Measurements from ENCODE around the gene CHMP6.
"Not testable (repeated sequence)": the region's sequence is repeated elsewhere in the genome, so short reads cannot be mapped to it uniquely, and the experiment has no call there.

The CHMP6 gene

DNA sequence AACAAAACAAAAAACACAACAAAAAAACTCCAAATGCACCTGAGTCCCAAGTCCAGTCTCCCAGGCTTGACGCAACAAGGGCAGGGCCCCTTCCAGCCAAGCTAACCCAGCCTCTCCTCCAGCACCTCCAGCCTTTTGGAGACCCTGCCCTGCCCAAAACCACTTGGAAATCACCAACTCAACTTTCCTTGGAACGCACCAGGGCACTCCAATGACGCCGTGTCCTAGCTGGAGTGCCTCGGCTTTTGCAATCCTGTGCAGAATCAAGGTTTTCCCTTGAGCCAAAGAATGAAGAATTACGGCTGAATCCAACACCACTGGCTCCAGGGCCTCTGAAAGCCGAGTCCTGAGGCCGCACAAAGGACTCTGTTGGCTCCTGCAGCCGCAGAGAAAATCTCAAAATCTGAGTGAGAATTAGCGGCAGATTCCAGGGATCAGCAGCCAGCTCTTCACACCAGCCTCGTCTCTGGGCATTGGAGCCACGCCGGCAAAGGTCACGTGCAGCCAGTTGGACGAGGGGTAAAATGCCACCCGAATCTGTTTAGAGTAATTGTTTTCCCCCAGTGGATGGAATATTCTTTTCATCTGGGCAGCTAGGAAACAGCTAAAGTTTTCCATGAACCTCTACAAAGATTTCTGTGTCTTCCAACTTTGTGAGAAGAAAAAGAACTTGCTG, 33.6 kb downstream of the CHMP6 start:
- H3K9me3 ChIP-seq (ENCODE audit: control insufficient read depth, low read depth, low read length) = no peaks in the 10 kb centered on the region
- no peak overlapping the region for H3K27ac ChIP-seq (ENCODE audit: low read length)
- H3K9ac ChIP-seq (ENCODE audit: low read length) = no peak overlapping the region
- no peaks in the 10 kb centered on the region for H3K36me3 ChIP-seq (ENCODE audit: control insufficient read depth, low read depth, low read length)
- peaks cover 5% of the 10 kb centered on the region for H3K27me3 ChIP-seq (ENCODE audit: control insufficient read depth, insufficient read depth, low read length)
- no peaks in the 10 kb centered on the region for H3K4me1 ChIP-seq (ENCODE audit: control insufficient read depth, low read depth, low read length)
- no peak overlapping the region for H3K4me3 ChIP-seq (ENCODE audit: low read length)

GRCh38 chr17:81025741-81026129, 34.1 kb downstream of the CHMP6 start:
- Histone ChIP-seq H3K4me1 (ENCODE audit: control insufficient read depth, low read depth, low read length) (no peaks in the 10 kb centered on the region), H3K4me3 (ENCODE audit: low read length) (no peak overlapping the region), H3K9ac (ENCODE audit: low read length) (no peak overlapping the region), H3K27me3 (ENCODE audit: control insufficient read depth, insufficient read depth, low read length) (peaks cover 5% of the 10 kb centered on the region), H3K36me3 (ENCODE audit: control insufficient read depth, low read depth, low read length) (no peaks in the 10 kb centered on the region), H3K27ac (ENCODE audit: low read length) (no peak overlapping the region), H3K9me3 (ENCODE audit: control insufficient read depth, low read depth, low read length) (no peaks in the 10 kb centered on the region)

GRCh38 chr17:81026266-81027036, 34.8 kb downstream of the CHMP6 start:
- H3K27ac ChIP-seq (ENCODE audit: low read length) = no peak overlapping the region
- no peak overlapping the region for H3K9ac ChIP-seq (ENCODE audit: low read length)
- peaks cover 5% of the 10 kb centered on the region for H3K27me3 ChIP-seq (ENCODE audit: control insufficient read depth, insufficient read depth, low read length)
- no peaks in the 10 kb centered on the region for H3K36me3 ChIP-seq (ENCODE audit: control insufficient read depth, low read depth, low read length)
- H3K4me3 ChIP-seq (ENCODE audit: low read length) = no peak overlapping the region
- H3K4me1 ChIP-seq (ENCODE audit: control insufficient read depth, low read depth, low read length) = no peaks in the 10 kb centered on the region
- no peaks in the 10 kb centered on the region for H3K9me3 ChIP-seq (ENCODE audit: control insufficient read depth, low read depth, low read length)

DNA sequence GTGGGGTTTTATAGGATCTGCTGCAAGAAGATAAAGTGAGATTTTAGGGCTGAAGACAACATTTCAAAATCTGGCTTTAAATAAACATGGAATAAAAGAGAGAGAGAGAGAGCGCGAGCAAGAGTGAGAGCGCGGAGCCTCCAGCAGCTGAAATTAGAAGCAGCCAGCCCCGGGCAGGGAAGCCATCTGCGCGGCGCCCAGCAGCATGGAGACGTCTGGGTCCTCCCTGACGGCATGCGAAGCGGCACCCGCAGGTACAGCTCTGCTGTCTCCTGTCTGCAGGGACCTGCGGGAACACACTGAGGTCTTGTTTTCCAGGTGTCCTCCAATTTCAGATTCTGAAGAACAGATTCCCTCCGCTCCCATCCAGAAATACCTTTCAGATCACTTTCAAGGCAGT, 35.4 kb downstream of the CHMP6 start:
- H3K4me1 ChIP-seq (ENCODE audit: control insufficient read depth, low read depth, low read length) = no peaks in the 10 kb centered on the region
- no peaks in the 10 kb centered on the region for H3K9me3 ChIP-seq (ENCODE audit: control insufficient read depth, low read depth, low read length)
- H3K36me3 ChIP-seq (ENCODE audit: control insufficient read depth, low read depth, low read length) = no peaks in the 10 kb centered on the region
- no peak overlapping the region for H3K27ac ChIP-seq (ENCODE audit: low read length)
- peaks cover 5% of the 10 kb centered on the region for H3K27me3 ChIP-seq (ENCODE audit: control insufficient read depth, insufficient read depth, low read length)
- no peak overlapping the region for H3K9ac ChIP-seq (ENCODE audit: low read length)
- H3K4me3 ChIP-seq (ENCODE audit: low read length) = no peak overlapping the region

- Histone ChIP-seq H3K9ac (ENCODE audit: low read length) (no peak overlapping the region), H3K27ac (ENCODE audit: low read length) (no peak overlapping the region), H3K36me3 (ENCODE audit: control insufficient read depth, low read depth, low read length) (no peaks in the 10 kb centered on the region), H3K4me3 (ENCODE audit: low read length) (no peak overlapping the region), H3K9me3 (ENCODE audit: control insufficient read depth, low read depth, low read length) (no peaks in the 10 kb centered on the region), H3K27me3 (ENCODE audit: control insufficient read depth, insufficient read depth, low read length) (peaks cover 5% of the 10 kb centered on the region), H3K4me1 (ENCODE audit: control insufficient read depth, low read depth, low read length) (no peaks in the 10 kb centered on the region)
Measured at GRCh38 chr17:81027591-81028505, 36.2 kb downstream of the CHMP6 start.

- Histone ChIP-seq H3K9me3 (ENCODE audit: control insufficient read depth, low read depth, low read length) (no peaks in the 10 kb centered on the region), H3K4me1 (ENCODE audit: control insufficient read depth, low read depth, low read length) (no peaks in the 10 kb centered on the region), H3K27me3 (ENCODE audit: control insufficient read depth, insufficient read depth, low read length) (peaks cover 7% of the 10 kb centered on the region), H3K4me3 (ENCODE audit: low read length) (no peak overlapping the region), H3K9ac (ENCODE audit: low read length) (no peak overlapping the region), H3K36me3 (ENCODE audit: control insufficient read depth, low read depth, low read length) (no peaks in the 10 kb centered on the region), H3K27ac (ENCODE audit: low read length) (no peak overlapping the region)
Measured at GRCh38 chr17:81028506-81028858, 36.8 kb downstream of the CHMP6 start.

DNA sequence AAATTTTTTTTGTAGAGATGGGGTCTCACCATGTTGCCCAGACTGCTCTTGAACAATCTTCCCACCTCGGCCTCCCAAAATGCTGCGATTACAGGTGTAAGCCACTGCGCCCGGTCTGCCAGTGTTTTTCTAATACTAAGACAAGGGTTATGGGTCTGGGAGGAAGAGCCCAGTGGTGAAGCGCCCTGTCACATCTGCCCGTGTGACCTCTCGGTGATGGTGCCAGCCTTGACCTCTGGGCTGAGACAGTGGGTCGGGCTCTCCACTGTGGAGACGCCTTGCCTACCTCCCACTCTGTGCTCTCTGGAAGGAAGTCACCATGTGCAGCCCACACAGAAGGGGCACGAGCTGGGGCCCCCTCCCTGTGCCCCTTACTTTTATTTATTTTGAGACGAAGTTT, 38.2 kb downstream of the CHMP6 start:
- Histone ChIP-seq H3K27ac (ENCODE audit: low read length) (no peak overlapping the region), H3K9ac (ENCODE audit: low read length) (no peak overlapping the region), H3K9me3 (ENCODE audit: control insufficient read depth, low read depth, low read length) (no peaks in the 10 kb centered on the region), H3K27me3 (ENCODE audit: control insufficient read depth, insufficient read depth, low read length) (peaks cover 13% of the 10 kb centered on the region), H3K36me3 (ENCODE audit: control insufficient read depth, low read depth, low read length) (no peaks in the 10 kb centered on the region), H3K4me3 (ENCODE audit: low read length) (no peak overlapping the region), H3K4me1 (ENCODE audit: control insufficient read depth, low read depth, low read length) (peaks cover 5% of the 10 kb centered on the region)

GRCh38 chr17:81030312-81030711, 38.7 kb downstream of the CHMP6 start:
- H3K4me3 ChIP-seq (ENCODE audit: low read length); H3K9me3 ChIP-seq (ENCODE audit: control insufficient read depth, low read depth, low read length); H3K27ac ChIP-seq (ENCODE audit: low read length); H3K4me1 ChIP-seq (ENCODE audit: control insufficient read depth, low read depth, low read length); H3K36me3 ChIP-seq (ENCODE audit: control insufficient read depth, low read depth, low read length); H3K9ac ChIP-seq (ENCODE audit: low read length): not testable (repeated sequence)
- H3K27me3 ChIP-seq (ENCODE audit: control insufficient read depth, insufficient read depth, low read length) = peaks cover 13% of the 10 kb centered on the region

DNA sequence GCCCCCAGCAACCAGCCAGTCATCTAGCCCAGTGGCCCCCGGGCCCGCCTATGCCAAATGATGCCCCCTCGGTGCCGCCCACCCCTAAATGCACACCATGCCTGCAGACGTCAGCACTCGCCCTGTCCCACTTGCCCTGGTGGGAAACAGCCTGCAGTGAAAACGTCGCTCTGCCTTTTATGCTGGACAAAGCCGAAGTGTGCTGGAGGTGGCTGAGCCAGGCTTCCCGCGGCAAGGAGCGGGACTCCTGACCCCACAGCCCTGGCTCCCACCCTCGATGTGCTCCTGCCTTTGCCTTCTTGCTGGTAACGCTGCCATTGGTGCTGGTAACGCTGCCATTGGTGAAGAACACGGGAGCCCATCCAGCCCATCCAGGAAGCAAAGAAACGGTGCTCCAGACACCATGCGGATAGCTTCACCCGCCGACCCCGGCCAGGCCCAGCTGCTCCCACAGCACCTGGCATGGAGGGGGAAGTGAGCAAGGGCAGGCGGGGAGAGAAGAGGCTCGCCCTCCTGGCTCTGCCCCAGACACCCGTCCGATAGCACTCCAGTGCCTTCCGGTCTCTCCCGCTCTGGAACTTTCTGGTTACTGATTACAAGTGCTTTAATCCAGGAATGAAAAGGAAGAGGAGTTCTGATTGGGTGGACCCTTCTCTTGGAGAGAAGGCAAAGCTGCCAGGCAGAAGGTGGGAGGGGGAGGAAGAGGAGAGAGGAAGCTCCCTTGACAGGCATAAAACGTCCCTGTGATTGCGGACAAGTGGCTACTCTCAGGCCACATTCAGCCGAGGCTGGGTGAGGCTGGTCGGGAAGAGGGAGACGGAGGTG, 39.3 kb downstream of the CHMP6 start:
- no peaks in the 10 kb centered on the region for H3K36me3 ChIP-seq (ENCODE audit: control insufficient read depth, low read depth, low read length)
- H3K4me1 ChIP-seq (ENCODE audit: control insufficient read depth, low read depth, low read length) = peaks cover 5% of the 10 kb centered on the region
- H3K9me3 ChIP-seq (ENCODE audit: control insufficient read depth, low read depth, low read length) = no peaks in the 10 kb centered on the region
- H3K9ac ChIP-seq (ENCODE audit: low read length) = no peak overlapping the region
- H3K27me3 ChIP-seq (ENCODE audit: control insufficient read depth, insufficient read depth, low read length) = peaks cover 17% of the 10 kb centered on the region
- no peak overlapping the region for H3K4me3 ChIP-seq (ENCODE audit: low read length)
- no peak overlapping the region for H3K27ac ChIP-seq (ENCODE audit: low read length)

DNA sequence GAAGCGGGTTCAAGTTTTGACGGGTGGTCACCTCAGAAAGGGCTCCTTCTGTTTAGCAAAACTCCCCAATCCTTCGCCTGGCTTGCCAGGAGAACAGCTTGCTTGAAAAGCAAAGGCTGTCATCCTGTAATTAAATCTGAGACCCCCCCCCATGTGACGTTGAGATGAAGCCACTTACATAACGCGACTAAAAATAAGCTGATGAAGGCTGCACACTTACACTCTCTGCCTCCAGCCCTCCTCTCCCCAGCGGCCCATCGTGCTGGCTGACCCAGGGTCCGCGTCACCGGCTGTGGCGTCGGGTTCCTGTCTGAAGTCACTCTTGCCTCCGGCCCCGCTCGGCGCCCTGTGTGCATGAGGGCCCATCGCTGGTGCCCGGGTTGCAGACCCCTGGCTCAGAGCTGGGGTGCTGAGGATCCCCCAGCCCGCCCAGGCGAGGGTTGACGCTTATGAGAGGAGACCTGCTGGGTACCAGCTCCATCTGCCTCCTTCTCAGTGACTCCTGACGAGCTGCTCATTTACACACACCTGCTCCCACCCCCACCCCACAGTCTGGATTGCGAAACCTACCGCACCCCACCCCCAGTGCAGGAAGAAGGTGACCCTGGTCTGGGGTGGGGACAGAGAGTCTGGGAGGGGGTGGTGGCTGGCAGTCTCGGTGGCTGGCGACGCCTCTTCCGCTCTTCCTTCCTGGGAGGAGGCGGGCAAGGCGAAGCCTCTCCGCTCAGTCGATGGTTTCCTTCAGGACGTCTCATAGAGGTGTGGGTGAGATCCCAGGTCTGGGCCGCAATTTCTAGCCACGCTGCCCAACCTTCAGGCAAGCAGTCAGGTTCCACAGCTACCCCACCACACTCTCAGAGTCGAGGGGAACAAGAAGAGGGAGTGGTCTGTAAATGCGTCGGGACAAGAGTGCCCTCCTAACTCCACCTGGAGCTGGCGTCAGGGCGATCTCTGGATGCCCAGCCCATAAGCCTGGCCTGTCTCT, 40.2 kb downstream of the CHMP6 start:
- peaks cover 5% of the 10 kb centered on the region for H3K4me1 ChIP-seq (ENCODE audit: control insufficient read depth, low read depth, low read length)
- H3K9ac ChIP-seq (ENCODE audit: low read length) = no peak overlapping the region
- H3K9me3 ChIP-seq (ENCODE audit: control insufficient read depth, low read depth, low read length) = no peaks in the 10 kb centered on the region
- no peak overlapping the region for H3K4me3 ChIP-seq (ENCODE audit: low read length)
- H3K27ac ChIP-seq (ENCODE audit: low read length) = no peak overlapping the region
- H3K27me3 ChIP-seq (ENCODE audit: control insufficient read depth, insufficient read depth, low read length) = peaks cover 26% of the 10 kb centered on the region
- H3K36me3 ChIP-seq (ENCODE audit: control insufficient read depth, low read depth, low read length) = no peaks in the 10 kb centered on the region
